GM23338 (cell line): ENCODE results near the gene NCLN. TPM values are rescaled to one million over a fixed set of nuclear protein-coding genes. Genes with fewer than 3 reads are reported as not detected.

ENCODE experiments used
- ATAC-seq: fragments of 200-7000 bp; cut with Tn5 transposase; 3 replicates; pipeline ENCODE4 v1.9.1; 2020
- DNase-seq: peaks from one replicate; pipeline ENCODE4 v3.0.0-alpha.2; 2015; ENCODE audit warnings: low spot score
- H2AFZ ChIP-seq: fragments of 200-600 bp; sonication (generic); 2 replicates; pipeline ENCODE4 v1.8.0; 2016; ENCODE audit warnings: antibody characterized with exemption, mild to moderate bottlenecking, moderate library complexity
- H3F3A ChIP-seq: fragments of 200-600 bp; sonication (generic); replicated peaks from 2 replicates; pipeline ENCODE4 v1.8.0; 2017; ENCODE audit warnings: antibody characterized with exemption, mixed run types, low read depth
- H3K27ac ChIP-seq: fragments of 200-600 bp; sonication (generic); 2 replicates; pipeline ENCODE4 v1.6.1; 2016; ENCODE audit warnings: low read depth
- H3K27me3 ChIP-seq: fragments of 200-600 bp; sonication (generic); 2 replicates; pipeline ENCODE4 v1.8.0; 2016; ENCODE audit warnings: mild to moderate bottlenecking, mixed run types, moderate library complexity; ENCODE audit not compliant: insufficient read depth
- H3K36me3 ChIP-seq: fragments of 200-600 bp; sonication (generic); 2 replicates; pipeline ENCODE4 v1.8.0; 2016; ENCODE audit warnings: mild to moderate bottlenecking; ENCODE audit not compliant: insufficient read depth
- H3K4me1 ChIP-seq: fragments of 200-600 bp; sonication (generic); 2 replicates; pipeline ENCODE4 v1.8.0; 2016; ENCODE audit warnings: mild to moderate bottlenecking, moderate library complexity; ENCODE audit not compliant: insufficient read depth
- H3K4me2 ChIP-seq: fragments of 200-600 bp; sonication (generic); 2 replicates; pipeline ENCODE4 v1.7.1; 2017; ENCODE audit warnings: mixed run types
- H3K4me3 ChIP-seq: fragments of 200-600 bp; sonication (generic); 2 replicates; pipeline ENCODE4 v1.6.1; 2016; ENCODE audit warnings: mixed run types
- H3K79me2 ChIP-seq: fragments of 200-600 bp; sonication (generic); replicated peaks from 2 replicates; pipeline ENCODE4 v1.8.0; 2017; ENCODE audit warnings: mild to moderate bottlenecking; ENCODE audit not compliant: insufficient read depth
- H3K9me2 ChIP-seq: fragments of 200-600 bp; sonication (generic); 2 replicates; pipeline ENCODE4 v1.8.0; 2017; ENCODE audit not compliant: insufficient read depth
- H4K20me1 ChIP-seq: fragments of 200-600 bp; sonication (generic); replicated peaks from 2 replicates; pipeline ENCODE4 v1.8.0; 2017; ENCODE audit warnings: mild to moderate bottlenecking; ENCODE audit not compliant: insufficient read depth
- H3K27ac Mint-ChIP-seq: 2 replicates; pipeline ENCODE4 v1.8.0; 2020; ENCODE audit warnings: inconsistent platforms, mild to moderate bottlenecking, moderate library complexity, mixed read lengths
- H3K27me3 Mint-ChIP-seq: 3 replicates; pipeline ENCODE4 v1.8.0; 2022; ENCODE audit warnings: low read depth, mild to moderate bottlenecking, moderate library complexity, mixed read lengths, inconsistent platforms; ENCODE audit not compliant: insufficient read depth, poor library complexity
- H3K36me3 Mint-ChIP-seq: 3 replicates; pipeline ENCODE4 v1.8.0; 2021; ENCODE audit warnings: low read depth, mild to moderate bottlenecking, inconsistent platforms, moderate library complexity, mixed read lengths
- H3K4me1 Mint-ChIP-seq: 3 replicates; pipeline ENCODE4 v1.8.0; 2020; ENCODE audit warnings: mild to moderate bottlenecking, inconsistent platforms, mixed read lengths
- H3K4me3 Mint-ChIP-seq: 3 replicates; pipeline ENCODE4 v1.8.0; 2021; ENCODE audit warnings: moderate library complexity, mild to moderate bottlenecking, inconsistent platforms, mixed read lengths
- H3K9me3 Mint-ChIP-seq: 3 replicates; pipeline ENCODE4 v1.8.0; 2020; ENCODE audit warnings: moderate library complexity, mild to moderate bottlenecking, inconsistent platforms, mixed read lengths
- EZH2 ChIP-seq: fragments of 200-600 bp; sonication (generic); IDR thresholded peaks from one replicate; pipeline ENCODE4 v1.8.0; 2017; ENCODE audit warnings: antibody characterized with exemption, mild to moderate bottlenecking, low read depth; ENCODE audit not compliant: unreplicated experiment
- EZH2phosphoT487 ChIP-seq: fragments of 200-600 bp; sonication (generic); IDR thresholded peaks from one replicate; pipeline ENCODE4 v1.8.1; 2018; ENCODE audit warnings: antibody characterized with exemption; ENCODE audit not compliant: unreplicated experiment
- NANOG ChIP-seq: IDR thresholded peaks from 2 replicates; pipeline ENCODE4 v1.6.1; 2016; ENCODE audit warnings: antibody characterized with exemption, borderline replicate concordance
- POLR2AphosphoS5 ChIP-seq: IDR thresholded peaks from 2 replicates; pipeline ENCODE4 v1.6.1; 2016; ENCODE audit warnings: antibody characterized with exemption, low read depth
- STAT1 ChIP-seq: IDR thresholded peaks from one replicate; pipeline ENCODE4 v1.6.1; 2016; ENCODE audit warnings: antibody characterized with exemption; ENCODE audit not compliant: unreplicated experiment
- ZNF114 ChIP-seq: fragments of 250-450 bp; sonication (Bioruptor Pico); IDR thresholded peaks from 2 replicates; pipeline ENCODE4 v1.5.0; 2020; ENCODE audit warnings: mild to moderate bottlenecking, moderate library complexity
- ZNF331 ChIP-seq: fragments of 250-450 bp; sonication (Bioruptor Pico); IDR thresholded peaks from 2 replicates; pipeline ENCODE4 v1.5.0; 2020; ENCODE audit warnings: low read depth, mild to moderate bottlenecking, moderate library complexity
- polyA plus RNA-seq: library from polyadenylated mRNA; unstranded; fragments of >200 nt; fragmentation: Nextera tagmentation; extraction: Ambion mirVana; gene quantifications from 2 replicates; pipeline ENCODE4 v1.2.1, GENCODE V29; 2016
- total RNA-seq: library from RNA; depleted of rRNA; stranded (reverse); fragments of >200 nt; shearing (Covaris generic); gene quantifications from 2 replicates; pipeline ENCODE4 v1.2.3, GENCODE V29; 2014
- TF ChIP-seq, protein P1 (sequence below): IDR thresholded peaks from one replicate; pipeline ENCODE4 v1.6.1; 2018; ENCODE audit warnings: antibody characterized with exemption; ENCODE audit not compliant: unreplicated experiment
- TF ChIP-seq, protein P2 (sequence below), 2 experiments: fragments of 200-600 bp in 1 of 2; sonication (generic) in 1 of 2; conservative IDR thresholded peaks; 2 replicates each; pipeline versions ENCODE4 v1.5.1 to v1.6.1; 2016 to 2017; ENCODE audit warnings: antibody characterized with exemption in 2 of 2, low read depth in 2 of 2, mild to moderate bottlenecking in 2 of 2, moderate library complexity in 1 of 2
- TF ChIP-seq, protein P3 (sequence below): IDR thresholded peaks from 2 replicates; pipeline ENCODE4 v1.6.1; 2016; ENCODE audit warnings: antibody characterized with exemption
- TF ChIP-seq, protein P4 (sequence below): fragments of 250-450 bp; sonication (Bioruptor Pico); IDR thresholded peaks from 2 replicates; pipeline ENCODE4 v1.5.0; 2020; ENCODE audit warnings: mild to moderate bottlenecking, moderate library complexity

Gene NCLN
- total and polyA plus RNA-seq, 2 experiments from 2014 or later, result 85.6 to 125 TPM

DNA sequence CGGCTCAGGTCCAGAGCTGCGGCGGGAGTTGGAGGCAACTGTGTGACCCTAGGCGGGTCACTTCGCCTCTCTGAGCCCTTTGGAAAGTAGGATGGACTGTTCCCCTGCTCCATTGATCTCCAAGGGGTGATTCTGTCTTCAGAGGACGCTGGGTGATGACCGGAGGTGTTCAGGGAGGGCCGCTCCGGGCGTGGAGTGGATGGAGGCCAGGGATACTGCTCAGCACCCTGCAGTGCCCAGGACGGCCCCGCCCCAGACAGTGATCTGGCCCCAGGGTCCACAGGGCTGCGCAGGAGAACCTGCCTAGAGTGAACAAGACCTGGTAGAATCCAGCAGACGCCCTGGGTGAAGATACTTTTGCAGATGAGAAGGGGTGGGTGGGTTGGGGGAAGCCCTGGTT, 7.0 kb downstream of the NCLN start (continued):
- TF ChIP-seq, protein P1, sequence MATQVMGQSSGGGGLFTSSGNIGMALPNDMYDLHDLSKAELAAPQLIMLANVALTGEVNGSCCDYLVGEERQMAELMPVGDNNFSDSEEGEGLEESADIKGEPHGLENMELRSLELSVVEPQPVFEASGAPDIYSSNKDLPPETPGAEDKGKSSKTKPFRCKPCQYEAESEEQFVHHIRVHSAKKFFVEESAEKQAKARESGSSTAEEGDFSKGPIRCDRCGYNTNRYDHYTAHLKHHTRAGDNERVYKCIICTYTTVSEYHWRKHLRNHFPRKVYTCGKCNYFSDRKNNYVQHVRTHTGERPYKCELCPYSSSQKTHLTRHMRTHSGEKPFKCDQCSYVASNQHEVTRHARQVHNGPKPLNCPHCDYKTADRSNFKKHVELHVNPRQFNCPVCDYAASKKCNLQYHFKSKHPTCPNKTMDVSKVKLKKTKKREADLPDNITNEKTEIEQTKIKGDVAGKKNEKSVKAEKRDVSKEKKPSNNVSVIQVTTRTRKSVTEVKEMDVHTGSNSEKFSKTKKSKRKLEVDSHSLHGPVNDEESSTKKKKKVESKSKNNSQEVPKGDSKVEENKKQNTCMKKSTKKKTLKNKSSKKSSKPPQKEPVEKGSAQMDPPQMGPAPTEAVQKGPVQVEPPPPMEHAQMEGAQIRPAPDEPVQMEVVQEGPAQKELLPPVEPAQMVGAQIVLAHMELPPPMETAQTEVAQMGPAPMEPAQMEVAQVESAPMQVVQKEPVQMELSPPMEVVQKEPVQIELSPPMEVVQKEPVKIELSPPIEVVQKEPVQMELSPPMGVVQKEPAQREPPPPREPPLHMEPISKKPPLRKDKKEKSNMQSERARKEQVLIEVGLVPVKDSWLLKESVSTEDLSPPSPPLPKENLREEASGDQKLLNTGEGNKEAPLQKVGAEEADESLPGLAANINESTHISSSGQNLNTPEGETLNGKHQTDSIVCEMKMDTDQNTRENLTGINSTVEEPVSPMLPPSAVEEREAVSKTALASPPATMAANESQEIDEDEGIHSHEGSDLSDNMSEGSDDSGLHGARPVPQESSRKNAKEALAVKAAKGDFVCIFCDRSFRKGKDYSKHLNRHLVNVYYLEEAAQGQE, result no peak
- TF ChIP-seq EZH2 (no peak), ZNF114 (no peak), NANOG (no peak), STAT1 (no peak), EZH2phosphoT487 (no peak), POLR2AphosphoS5 (no peak), ZNF331 (CRISPR knock-in tag) (no peak)
- TF ChIP-seq, protein P2, sequence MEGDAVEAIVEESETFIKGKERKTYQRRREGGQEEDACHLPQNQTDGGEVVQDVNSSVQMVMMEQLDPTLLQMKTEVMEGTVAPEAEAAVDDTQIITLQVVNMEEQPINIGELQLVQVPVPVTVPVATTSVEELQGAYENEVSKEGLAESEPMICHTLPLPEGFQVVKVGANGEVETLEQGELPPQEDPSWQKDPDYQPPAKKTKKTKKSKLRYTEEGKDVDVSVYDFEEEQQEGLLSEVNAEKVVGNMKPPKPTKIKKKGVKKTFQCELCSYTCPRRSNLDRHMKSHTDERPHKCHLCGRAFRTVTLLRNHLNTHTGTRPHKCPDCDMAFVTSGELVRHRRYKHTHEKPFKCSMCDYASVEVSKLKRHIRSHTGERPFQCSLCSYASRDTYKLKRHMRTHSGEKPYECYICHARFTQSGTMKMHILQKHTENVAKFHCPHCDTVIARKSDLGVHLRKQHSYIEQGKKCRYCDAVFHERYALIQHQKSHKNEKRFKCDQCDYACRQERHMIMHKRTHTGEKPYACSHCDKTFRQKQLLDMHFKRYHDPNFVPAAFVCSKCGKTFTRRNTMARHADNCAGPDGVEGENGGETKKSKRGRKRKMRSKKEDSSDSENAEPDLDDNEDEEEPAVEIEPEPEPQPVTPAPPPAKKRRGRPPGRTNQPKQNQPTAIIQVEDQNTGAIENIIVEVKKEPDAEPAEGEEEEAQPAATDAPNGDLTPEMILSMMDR (conservative IDR thresholded peaks at IDR 0.05; ENCODE audit: low read depth in 2 of 2), result no peak
- TF ChIP-seq, protein P3, sequence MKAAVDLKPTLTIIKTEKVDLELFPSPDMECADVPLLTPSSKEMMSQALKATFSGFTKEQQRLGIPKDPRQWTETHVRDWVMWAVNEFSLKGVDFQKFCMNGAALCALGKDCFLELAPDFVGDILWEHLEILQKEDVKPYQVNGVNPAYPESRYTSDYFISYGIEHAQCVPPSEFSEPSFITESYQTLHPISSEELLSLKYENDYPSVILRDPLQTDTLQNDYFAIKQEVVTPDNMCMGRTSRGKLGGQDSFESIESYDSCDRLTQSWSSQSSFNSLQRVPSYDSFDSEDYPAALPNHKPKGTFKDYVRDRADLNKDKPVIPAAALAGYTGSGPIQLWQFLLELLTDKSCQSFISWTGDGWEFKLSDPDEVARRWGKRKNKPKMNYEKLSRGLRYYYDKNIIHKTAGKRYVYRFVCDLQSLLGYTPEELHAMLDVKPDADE, result no peak

DNA sequence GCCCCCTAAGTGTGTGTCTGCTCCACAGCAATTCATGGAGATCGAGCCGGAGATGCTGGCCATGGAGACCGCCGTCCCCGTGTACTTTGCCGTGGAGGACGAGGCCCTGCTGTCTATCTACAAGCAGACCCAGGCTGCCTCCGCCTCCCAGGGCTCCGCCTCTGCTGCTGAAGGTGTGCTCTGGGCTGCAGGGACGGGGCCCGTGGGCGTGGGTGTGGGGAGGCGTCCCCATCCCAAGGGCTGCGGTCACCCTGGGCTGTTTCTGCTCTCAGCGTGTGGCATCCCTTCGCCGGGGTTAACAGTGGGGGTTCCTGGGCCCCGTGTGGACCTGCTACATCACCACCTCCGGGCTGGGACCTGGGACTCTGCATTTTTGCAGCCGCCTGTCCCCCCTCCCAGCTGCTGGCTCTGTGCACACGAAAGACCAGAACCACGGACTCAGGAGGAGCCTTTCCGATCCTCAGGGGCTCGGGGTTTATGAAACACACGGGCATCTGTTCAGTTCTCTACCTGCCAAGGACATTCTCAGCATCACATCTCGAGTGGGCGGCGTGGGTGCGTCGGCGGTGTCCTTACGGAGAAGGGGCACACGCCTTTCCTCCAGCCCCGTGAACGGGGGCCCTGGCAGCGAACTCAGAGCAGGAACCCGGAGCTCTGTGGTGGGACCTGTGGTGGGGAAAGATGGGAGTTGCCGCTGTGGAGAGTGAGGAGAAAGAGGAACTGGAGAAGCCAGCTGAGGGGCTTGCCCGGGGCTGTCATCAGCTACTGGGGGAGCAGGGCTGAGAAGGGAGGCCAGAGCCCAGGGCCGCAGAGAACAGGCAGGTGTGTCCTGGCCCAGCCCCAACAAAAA, 7.8 kb downstream of the NCLN start:
- H3K36me3 Mint-ChIP-seq, result peaks cover 14% of the 10 kb centered on the region
- H3K27me3 ChIP-seq, result no peaks in the 10 kb centered on the region
- no peak for DNase-seq
- peaks cover 4% of the 10 kb centered on the region; the same call in 2 of the 3 replicates for H3K4me1 Mint-ChIP-seq
- no peak overlapping the region for H3K4me3 ChIP-seq
- H2AFZ ChIP-seq, result no peak overlapping the region
- H3K27ac ChIP-seq, result no peak overlapping the region
- no peak overlapping the region for H3K27ac Mint-ChIP-seq
- peaks cover 44% of the 10 kb centered on the region for H3K79me2 ChIP-seq
- no peak overlapping the region for H3K4me2 ChIP-seq
- peaks cover 3% of the 10 kb centered on the region for H4K20me1 ChIP-seq
- H3K4me3 Mint-ChIP-seq, result no peak overlapping the region
- H3K36me3 ChIP-seq, result no peaks in the 10 kb centered on the region; the same call in 1 of the 2 replicates
- ATAC-seq, result no peak
- no peaks in the 10 kb centered on the region for H3K9me2 ChIP-seq
- no peaks in the 10 kb centered on the region; the same call in 2 of the 3 replicates for H3K9me3 Mint-ChIP-seq
- no peaks in the 10 kb centered on the region for H3K4me1 ChIP-seq
- H3K27me3 Mint-ChIP-seq, result peaks cover 4% of the 10 kb centered on the region
- no peaks in the 10 kb centered on the region for H3F3A ChIP-seq
- TF ChIP-seq, protein P4, sequence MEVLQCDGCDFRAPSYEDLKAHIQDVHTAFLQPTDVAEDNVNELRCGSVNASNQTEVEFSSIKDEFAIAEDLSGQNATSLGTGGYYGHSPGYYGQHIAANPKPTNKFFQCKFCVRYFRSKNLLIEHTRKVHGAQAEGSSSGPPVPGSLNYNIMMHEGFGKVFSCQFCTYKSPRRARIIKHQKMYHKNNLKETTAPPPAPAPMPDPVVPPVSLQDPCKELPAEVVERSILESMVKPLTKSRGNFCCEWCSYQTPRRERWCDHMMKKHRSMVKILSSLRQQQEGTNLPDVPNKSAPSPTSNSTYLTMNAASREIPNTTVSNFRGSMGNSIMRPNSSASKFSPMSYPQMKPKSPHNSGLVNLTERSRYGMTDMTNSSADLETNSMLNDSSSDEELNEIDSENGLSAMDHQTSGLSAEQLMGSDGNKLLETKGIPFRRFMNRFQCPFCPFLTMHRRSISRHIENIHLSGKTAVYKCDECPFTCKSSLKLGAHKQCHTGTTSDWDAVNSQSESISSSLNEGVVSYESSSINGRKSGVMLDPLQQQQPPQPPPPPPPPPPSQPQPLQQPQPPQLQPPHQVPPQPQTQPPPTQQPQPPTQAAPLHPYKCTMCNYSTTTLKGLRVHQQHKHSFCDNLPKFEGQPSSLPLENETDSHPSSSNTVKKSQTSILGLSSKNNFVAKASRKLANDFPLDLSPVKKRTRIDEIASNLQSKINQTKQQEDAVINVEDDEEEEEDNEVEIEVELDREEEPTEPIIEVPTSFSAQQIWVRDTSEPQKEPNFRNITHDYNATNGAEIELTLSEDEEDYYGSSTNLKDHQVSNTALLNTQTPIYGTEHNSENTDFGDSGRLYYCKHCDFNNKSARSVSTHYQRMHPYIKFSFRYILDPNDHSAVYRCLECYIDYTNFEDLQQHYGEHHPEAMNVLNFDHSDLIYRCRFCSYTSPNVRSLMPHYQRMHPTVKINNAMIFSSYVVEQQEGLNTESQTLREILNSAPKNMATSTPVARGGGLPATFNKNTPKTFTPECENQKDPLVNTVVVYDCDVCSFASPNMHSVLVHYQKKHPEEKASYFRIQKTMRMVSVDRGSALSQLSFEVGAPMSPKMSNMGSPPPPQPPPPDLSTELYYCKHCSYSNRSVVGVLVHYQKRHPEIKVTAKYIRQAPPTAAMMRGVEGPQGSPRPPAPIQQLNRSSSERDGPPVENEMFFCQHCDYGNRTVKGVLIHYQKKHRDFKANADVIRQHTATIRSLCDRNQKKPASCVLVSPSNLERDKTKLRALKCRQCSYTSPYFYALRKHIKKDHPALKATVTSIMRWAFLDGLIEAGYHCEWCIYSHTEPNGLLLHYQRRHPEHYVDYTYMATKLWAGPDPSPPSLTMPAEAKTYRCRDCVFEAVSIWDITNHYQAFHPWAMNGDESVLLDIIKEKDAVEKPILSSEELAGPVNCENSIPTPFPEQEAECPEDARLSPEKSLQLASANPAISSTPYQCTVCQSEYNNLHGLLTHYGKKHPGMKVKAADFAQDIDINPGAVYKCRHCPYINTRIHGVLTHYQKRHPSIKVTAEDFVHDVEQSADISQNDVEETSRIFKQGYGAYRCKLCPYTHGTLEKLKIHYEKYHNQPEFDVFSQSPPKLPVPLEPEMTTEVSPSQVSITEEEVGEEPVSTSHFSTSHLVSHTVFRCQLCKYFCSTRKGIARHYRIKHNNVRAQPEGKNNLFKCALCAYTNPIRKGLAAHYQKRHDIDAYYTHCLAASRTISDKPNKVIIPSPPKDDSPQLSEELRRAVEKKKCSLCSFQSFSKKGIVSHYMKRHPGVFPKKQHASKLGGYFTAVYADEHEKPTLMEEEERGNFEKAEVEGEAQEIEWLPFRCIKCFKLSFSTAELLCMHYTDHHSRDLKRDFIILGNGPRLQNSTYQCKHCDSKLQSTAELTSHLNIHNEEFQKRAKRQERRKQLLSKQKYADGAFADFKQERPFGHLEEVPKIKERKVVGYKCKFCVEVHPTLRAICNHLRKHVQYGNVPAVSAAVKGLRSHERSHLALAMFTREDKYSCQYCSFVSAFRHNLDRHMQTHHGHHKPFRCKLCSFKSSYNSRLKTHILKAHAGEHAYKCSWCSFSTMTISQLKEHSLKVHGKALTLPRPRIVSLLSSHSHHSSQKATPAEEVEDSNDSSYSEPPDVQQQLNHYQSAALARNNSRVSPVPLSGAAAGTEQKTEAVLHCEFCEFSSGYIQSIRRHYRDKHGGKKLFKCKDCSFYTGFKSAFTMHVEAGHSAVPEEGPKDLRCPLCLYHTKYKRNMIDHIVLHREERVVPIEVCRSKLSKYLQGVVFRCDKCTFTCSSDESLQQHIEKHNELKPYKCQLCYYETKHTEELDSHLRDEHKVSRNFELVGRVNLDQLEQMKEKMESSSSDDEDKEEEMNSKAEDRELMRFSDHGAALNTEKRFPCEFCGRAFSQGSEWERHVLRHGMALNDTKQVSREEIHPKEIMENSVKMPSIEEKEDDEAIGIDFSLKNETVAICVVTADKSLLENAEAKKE, result no peak
- no peak for TF ChIP-seq NANOG
